CD14-positive monocyte (primary cell): ENCODE data around the gene ST3GAL4. TPM values are rescaled to one million over a fixed set of nuclear protein-coding genes. Genes with fewer than 3 reads are reported as not detected.
"Not testable (repeated sequence)": the region's sequence is repeated elsewhere in the genome, so short reads cannot be mapped to it uniquely, and the experiment has no call there.

ENCODE experiments used
- DNase-seq, 3 donors: peaks; one replicate each; pipeline ENCODE4 v3.0.0-alpha.2; 2011 to 2022
- H2AFZ ChIP-seq: 2 replicates; pipeline ENCODE4 v1.6.0; 2012; ENCODE audit warnings: mild to moderate bottlenecking, low read depth, low read length, inconsistent platforms; ENCODE audit not compliant: insufficient read depth, poor library complexity, severe bottlenecking
- H3K27ac ChIP-seq, 2 donors: 1 replicate in 1 of 2; 2 replicates in 1 of 2; pipeline ENCODE4 v1.5.1; 2012 to 2013; ENCODE audit warnings: low read length in 2 of 2, control low read depth in 1 of 2, inconsistent platforms in 1 of 2, low read depth in 1 of 2, mild to moderate bottlenecking in 1 of 2
- H3K27me3 ChIP-seq, 2 donors: one replicate each; pipeline versions ENCODE4 v1.6.0 to v1.6.1; 2011 to 2013; ENCODE audit warnings: low read length in 2 of 2; ENCODE audit not compliant: control insufficient read depth in 2 of 2, insufficient read depth in 2 of 2
- H3K36me3 ChIP-seq, 2 donors: replicated peaks in 1 of 2; 1 replicate in 1 of 2; 2 replicates in 1 of 2; pipeline versions ENCODE4 v1.5.1 to v1.6.1; 2012 to 2013; ENCODE audit warnings: low read length in 2 of 2, control low read depth in 1 of 2, inconsistent platforms in 1 of 2, mild to moderate bottlenecking in 1 of 2; ENCODE audit not compliant: insufficient read depth in 2 of 2, control insufficient read depth in 1 of 2
- H3K4me1 ChIP-seq, 2 donors: 1 replicate in 1 of 2; 2 replicates in 1 of 2; pipeline versions ENCODE4 v1.5.1 to v1.6.1; 2012 to 2013; ENCODE audit warnings: low read length in 2 of 2, control low read depth in 1 of 2, inconsistent platforms in 1 of 2, mild to moderate bottlenecking in 1 of 2, moderate library complexity in 1 of 2; ENCODE audit not compliant: insufficient read depth in 2 of 2, control insufficient read depth in 1 of 2
- H3K4me2 ChIP-seq: replicated peaks from 2 replicates; pipeline ENCODE3; 2012; ENCODE audit warnings: low read length, moderate library complexity, mild to moderate bottlenecking; ENCODE audit not compliant: poor library complexity, severe bottlenecking; ENCODE audit errors: extremely low read depth
- H3K4me3 ChIP-seq, 3 experiments: fragments of 200-600 bp in 1 of 3; sonication (generic) in 1 of 3; replicated peaks in 1 of 3; 1 replicate in 2 of 3; 2 replicates in 1 of 3; pipeline ENCODE4 v1.5.1; 2011 to 2013; ENCODE audit warnings: low read length in 3 of 3, mild to moderate bottlenecking in 3 of 3, control low read depth in 2 of 3, low read depth in 2 of 3, inconsistent platforms in 1 of 3, moderate library complexity in 1 of 3
- H3K79me2 ChIP-seq: 2 replicates; pipeline ENCODE4 v1.6.0; 2012; ENCODE audit warnings: mild to moderate bottlenecking, control low read depth, inconsistent platforms, low read length, moderate library complexity; ENCODE audit not compliant: insufficient read depth
- H3K9ac ChIP-seq: 2 replicates; pipeline ENCODE4 v1.6.0; 2017; ENCODE audit warnings: low read length, mild to moderate bottlenecking; ENCODE audit not compliant: insufficient read depth, poor library complexity, severe bottlenecking
- H3K9me3 ChIP-seq, 2 donors: replicated peaks in 1 of 2; 1 replicate in 1 of 2; 2 replicates in 1 of 2; pipeline versions ENCODE4 v1.5.1 to v1.6.1; 2012 to 2013; ENCODE audit warnings: low read length in 2 of 2, control low read depth in 1 of 2; ENCODE audit not compliant: control insufficient read depth in 1 of 2, insufficient read depth in 1 of 2
- H4K20me1 ChIP-seq: 2 replicates; pipeline ENCODE4 v1.6.0; 2012; ENCODE audit warnings: mild to moderate bottlenecking, low read length, control low read depth, moderate library complexity; ENCODE audit not compliant: insufficient read depth
- H3K27ac Mint-ChIP-seq, 7 donors: one replicate each; pipeline ENCODE4 v1.8.0; 2020; ENCODE audit warnings: mild to moderate bottlenecking in 7 of 7, mixed read lengths in 7 of 7, moderate library complexity in 6 of 7, inconsistent platforms in 2 of 7
- H3K27me3 Mint-ChIP-seq, 3 donors: one replicate each; pipeline ENCODE4 v1.8.0; 2021 to 2022; ENCODE audit warnings: low read depth in 3 of 3, mild to moderate bottlenecking in 3 of 3, mixed read lengths in 3 of 3, moderate library complexity in 3 of 3, inconsistent platforms in 1 of 3
- H3K36me3 Mint-ChIP-seq, 2 donors: one replicate each; pipeline ENCODE4 v1.8.0; 2020; ENCODE audit warnings: mixed read lengths in 2 of 2, inconsistent platforms in 1 of 2, mild to moderate bottlenecking in 1 of 2
- H3K4me1 Mint-ChIP-seq: one replicate; pipeline ENCODE4 v1.8.0; 2020; ENCODE audit warnings: mild to moderate bottlenecking, mixed read lengths
- H3K4me3 Mint-ChIP-seq, 2 donors: one replicate each; pipeline ENCODE4 v1.8.0; 2020; ENCODE audit warnings: mild to moderate bottlenecking in 2 of 2, mixed read lengths in 2 of 2, moderate library complexity in 1 of 2
- H3K9me3 Mint-ChIP-seq, 7 donors: one replicate each; pipeline ENCODE4 v1.8.0; 2020 to 2022; ENCODE audit warnings: mixed read lengths in 7 of 7, mild to moderate bottlenecking in 6 of 7, moderate library complexity in 6 of 7, inconsistent platforms in 2 of 7
- CTCF ChIP-seq: fragments of 200-600 bp; IDR thresholded peaks from one replicate; pipeline ENCODE4 v1.8.0; 2022; ENCODE audit warnings: antibody characterized with exemption, mild to moderate bottlenecking
- WGBS: methylation state at CpG from one replicate; pipeline ENCODE4 v1.1.5; 2013; ENCODE audit warnings: missing lambda C conversion rate; ENCODE audit not compliant: insufficient coverage; 5-methylcytosine and 5-hydroxymethylcytosine counted together
- intact Hi-C, 2 donors: fragments of 100-400 bp; cut with micrococcal nuclease; formaldehyde crosslinking; loops; one replicate each; pipeline versions ENCODE4 v1.15.0 to v1.15.1; 2023
- polyA plus RNA-seq, 3 donors: library from polyadenylated mRNA; depleted of rRNA in 1 of 3; unstranded in 2 of 3; stranded (reverse) in 1 of 3; fragments of 300-500 nt in 2 of 3; fragments of >200 nt in 1 of 3; fragmentation: Illumina TruSeq in 2 of 3; gene quantifications; 1 replicate in 2 of 3; 2 replicates in 1 of 3; pipeline ENCODE4 v1.2.3, GENCODE V29; 2012 to 2021

Gene ST3GAL4
- polyA plus RNA-seq, 3 donors = 7.8 to 14.3 (median 10.1) TPM

- H3K9ac ChIP-seq = no peak overlapping the region
- peaks cover 6 to 12% of the 10 kb centered on the region in 2 donors for H3K36me3 Mint-ChIP-seq
- no peak overlapping the region for H2AFZ ChIP-seq
- intact Hi-C loops = no loop called here
- peaks cover 66% of the 10 kb centered on the region for H3K79me2 ChIP-seq
- H3K4me3 Mint-ChIP-seq = no peak overlapping the region
- no peak overlapping the region for H3K4me3 ChIP-seq
- no peak overlapping the region for H3K27ac ChIP-seq
- 80% methylated on average over 5 of the region's 9 CpGs for WGBS
- no peaks in the 10 kb centered on the region for H3K9me3 Mint-ChIP-seq
- H4K20me1 ChIP-seq = no peaks in the 10 kb centered on the region
- no peak overlapping the region for H3K4me2 ChIP-seq
- TF ChIP-seq CTCF = no peak
- peaks cover 0 to 5% (median 3%) of the 10 kb centered on the region in 3 donors for H3K27me3 Mint-ChIP-seq
- no peak for DNase-seq
- peaks cover 17 to 28% of the 10 kb centered on the region in 2 donors for H3K4me1 ChIP-seq
- no peaks in the 10 kb centered on the region for H3K27me3 ChIP-seq
- no peak overlapping the region for H3K27ac Mint-ChIP-seq
- H3K36me3 ChIP-seq = no peaks in the 10 kb centered on the region
- peaks cover 45% of the 10 kb centered on the region for H3K4me1 Mint-ChIP-seq
- no peaks in the 10 kb centered on the region for H3K9me3 ChIP-seq
These were observed 7.6 kb downstream of the ST3GAL4 start for GRCh38 chr11:126362879-126363655.

DNA sequence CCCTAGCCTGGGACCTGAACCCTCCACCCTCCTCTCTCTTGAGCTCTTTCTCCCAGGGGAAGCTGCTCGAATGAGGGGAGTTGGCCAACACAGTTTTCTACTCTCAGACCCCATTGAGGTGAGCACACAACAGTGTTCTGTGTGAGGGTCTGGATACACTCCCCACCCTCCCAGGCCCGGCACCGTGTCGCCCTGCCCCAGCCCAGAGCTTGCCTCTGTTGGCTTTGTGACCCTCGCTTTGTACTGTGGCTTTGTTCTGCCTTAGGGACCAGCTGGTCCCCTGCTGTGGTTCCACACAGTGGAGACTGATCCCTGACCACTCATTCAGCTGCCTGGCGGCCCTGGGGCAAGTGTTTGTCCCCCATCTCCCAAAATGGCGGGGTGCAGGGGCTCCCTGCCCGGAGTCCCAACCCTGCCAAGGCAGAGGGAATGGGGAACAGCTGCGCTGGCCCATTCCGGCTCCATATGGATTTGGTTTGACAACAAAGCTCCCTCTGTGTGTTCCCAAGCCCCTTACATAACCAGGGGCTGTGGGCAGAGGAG is 8.3 kb downstream of the ST3GAL4 start:
- peaks cover 44% of the 10 kb centered on the region for H3K4me1 Mint-ChIP-seq
- Histone ChIP-seq H3K4me2 (no peak overlapping the region), H3K9ac (no peak overlapping the region), H4K20me1 (no peaks in the 10 kb centered on the region), H3K27ac (no peak overlapping the region), H3K9me3 (no peaks in the 10 kb centered on the region), H3K27me3 (no peaks in the 10 kb centered on the region), H3K4me3 (no peak overlapping the region), H3K79me2 (peaks cover 62% of the 10 kb centered on the region), H3K36me3 (no peaks in the 10 kb centered on the region), H2AFZ (no peak overlapping the region), H3K4me1 (peaks cover 20 to 28% of the 10 kb centered on the region in 2 donors)
- intact Hi-C loops = no loop called here
- H3K36me3 Mint-ChIP-seq = peaks cover 6 to 10% of the 10 kb centered on the region in 2 donors
- no peak for TF ChIP-seq CTCF
- no peak for DNase-seq
- no peak overlapping the region for H3K4me3 Mint-ChIP-seq
- WGBS = 85% methylated on average over 6 of the region's 10 CpGs
- H3K9me3 Mint-ChIP-seq = no peaks in the 10 kb centered on the region
- peak overlapping the region in 1 of 7 donors; percentile 44 for H3K27ac Mint-ChIP-seq
- peaks cover 0 to 5% (median under 1%) of the 10 kb centered on the region in 3 donors for H3K27me3 Mint-ChIP-seq

- H3K4me1 Mint-ChIP-seq = peaks cover 49% of the 10 kb centered on the region
- H3K27me3 ChIP-seq, H2AFZ ChIP-seq, H3K27ac Mint-ChIP-seq, H3K9me3 Mint-ChIP-seq, DNase-seq, H3K9me3 ChIP-seq, H4K20me1 ChIP-seq, H3K36me3 ChIP-seq, H3K9ac ChIP-seq, H3K4me3 Mint-ChIP-seq, H3K27me3 Mint-ChIP-seq, intact Hi-C loops, H3K4me2 ChIP-seq, H3K36me3 Mint-ChIP-seq, H3K27ac ChIP-seq, H3K4me3 ChIP-seq: not testable (repeated sequence)
- Histone ChIP-seq H3K79me2 (peaks cover 60% of the 10 kb centered on the region), H3K4me1 (peaks cover 25 to 35% of the 10 kb centered on the region in 2 donors)
- WGBS = no CpG with 5 or more reads among the region's 9 CpGs
These were observed 9.2 kb downstream of the ST3GAL4 start for GRCh38 chr11:126364735-126365134.
